Small intestine (tissue), 16 donors: ENCODE results near the gene GCDH. TPM values are rescaled to one million over a fixed set of nuclear protein-coding genes. Genes with fewer than 3 reads are reported as not detected.
A peak's percentile ranks its signal among the peaks of the same experiment; 100 is the strongest.
"Not testable (repeated sequence)": the region's sequence is repeated elsewhere in the genome, so short reads cannot be mapped to it uniquely, and the experiment has no call there.

Experiments used
- DNase-seq, 2 donors: peaks; one replicate each; pipeline versions ENCODE4 v3.0.0 to v3.0.0-alpha.2; 2013
- FAIRE-seq: peaks from 2 replicates; lab custom pipeline; 2012; peaks lifted over from hg19 to GRCh38; lab: Jason Lieb, UNC
- H3K27ac ChIP-seq, 3 donors: one replicate each; pipeline ENCODE4 v1.5.1; 2013; ENCODE audit warnings: low read length in 2 of 3, mild to moderate bottlenecking in 2 of 3, control low read depth in 1 of 3, inconsistent platforms in 1 of 3, low read depth in 1 of 3, moderate library complexity in 1 of 3
- H3K27me3 ChIP-seq, 3 donors: one replicate each; pipeline ENCODE4 v1.6.1; 2013; ENCODE audit warnings: low read length in 3 of 3, inconsistent platforms in 1 of 3; ENCODE audit not compliant: control insufficient read depth in 3 of 3, insufficient read depth in 3 of 3
- H3K36me3 ChIP-seq, 3 donors: one replicate each; pipeline ENCODE4 v1.6.1; 2013; ENCODE audit warnings: low read length in 3 of 3, inconsistent platforms in 1 of 3, low read depth in 1 of 3, mild to moderate bottlenecking in 1 of 3, moderate library complexity in 1 of 3; ENCODE audit not compliant: control insufficient read depth in 3 of 3, insufficient read depth in 2 of 3
- H3K4me1 ChIP-seq, 3 donors: one replicate each; pipeline ENCODE4 v1.6.1; 2013; ENCODE audit warnings: low read length in 2 of 3, inconsistent platforms in 1 of 3, low read depth in 1 of 3, mild to moderate bottlenecking in 1 of 3, moderate library complexity in 1 of 3; ENCODE audit not compliant: control insufficient read depth in 3 of 3, insufficient read depth in 2 of 3
- H3K4me3 ChIP-seq, 3 donors: one replicate each; pipeline ENCODE4 v1.5.1; 2013; ENCODE audit warnings: low read length in 3 of 3, control low read depth in 1 of 3, inconsistent platforms in 1 of 3, low read depth in 1 of 3, mild to moderate bottlenecking in 1 of 3, moderate library complexity in 1 of 3
- H3K9me3 ChIP-seq, 2 donors: one replicate each; pipeline ENCODE4 v1.6.1; 2013; ENCODE audit warnings: low read depth in 1 of 2, low read length in 1 of 2; ENCODE audit not compliant: control insufficient read depth in 2 of 2, insufficient read depth in 1 of 2
- WGBS, 3 donors: extraction: QIAGEN DNeasy Blood & Tissue Kit; methylation state at CpG; one replicate each; pipeline ENCODE4 v1.1.7; 2013; 5-methylcytosine and 5-hydroxymethylcytosine counted together
- long read RNA-seq, 10 donors: transcript quantifications; one replicate each; lab custom pipeline, GENCODE V29; 2026
- polyA plus RNA-seq, 4 donors: library from polyadenylated mRNA; stranded (reverse) in 3 of 4; unstranded in 1 of 4; fragments of 200-250 nt in 3 of 4; fragments of 120-200 nt in 1 of 4; gene quantifications; one replicate each; pipeline versions ENCODE4 v1.2.1 to v1.2.3, GENCODE V29; 2013
- donor health status: healthy with polysubstance abuse.
- donor health status: control.
- donor health status: control.
- donor health status: Bipolar disorder and iron deficiency.
- donor health status: healthy.

Gene GCDH
- polyA plus RNA-seq, result 10 to 100 TPM; 24.8 to 38.9 (median 28.3) TPM
- long read RNA-seq, donor 1, result 0 reads
- long read RNA-seq, donor 2, result 0 reads
- long read RNA-seq, donor 3, partial matches to known transcripts, result 9 of 14 reads
- long read RNA-seq, donor 3, other reads (novel, unspliced or antisense), result 0 of 14 reads
- long read RNA-seq, donor 4, result 0 reads
- long read RNA-seq, donor 5, partial matches to known transcripts, result 0 of 1 reads
- long read RNA-seq, donor 5, other reads (novel, unspliced or antisense), result 0 of 1 reads
- long read RNA-seq, donor 6, transcript GCDH-201 (12 exons, 1,956 nt), result major isoform, 5 of 15 reads
- long read RNA-seq, donor 6, partial matches to known transcripts, result 7 of 15 reads
- long read RNA-seq, donor 6, other reads (novel, unspliced or antisense), result 0 of 15 reads
- long read RNA-seq, donor 7, transcript GCDH-201 (12 exons, 1,956 nt), result major isoform, 5 of 16 reads
- long read RNA-seq, donor 7, partial matches to known transcripts, result 11 of 16 reads
- long read RNA-seq, donor 7, other reads (novel, unspliced or antisense), result 0 of 16 reads
- long read RNA-seq, donor 8, partial matches to known transcripts, result 0 of 2 reads
- long read RNA-seq, donor 8, other reads (novel, unspliced or antisense), result 0 of 2 reads
- long read RNA-seq, donor 9, partial matches to known transcripts, result 0 of 2 reads
- long read RNA-seq, donor 9, other reads (novel, unspliced or antisense), result 0 of 2 reads
- long read RNA-seq, donor 10, partial matches to known transcripts, result 0 of 1 reads
- long read RNA-seq, donor 10, other reads (novel, unspliced or antisense), result 0 of 1 reads

DNA sequence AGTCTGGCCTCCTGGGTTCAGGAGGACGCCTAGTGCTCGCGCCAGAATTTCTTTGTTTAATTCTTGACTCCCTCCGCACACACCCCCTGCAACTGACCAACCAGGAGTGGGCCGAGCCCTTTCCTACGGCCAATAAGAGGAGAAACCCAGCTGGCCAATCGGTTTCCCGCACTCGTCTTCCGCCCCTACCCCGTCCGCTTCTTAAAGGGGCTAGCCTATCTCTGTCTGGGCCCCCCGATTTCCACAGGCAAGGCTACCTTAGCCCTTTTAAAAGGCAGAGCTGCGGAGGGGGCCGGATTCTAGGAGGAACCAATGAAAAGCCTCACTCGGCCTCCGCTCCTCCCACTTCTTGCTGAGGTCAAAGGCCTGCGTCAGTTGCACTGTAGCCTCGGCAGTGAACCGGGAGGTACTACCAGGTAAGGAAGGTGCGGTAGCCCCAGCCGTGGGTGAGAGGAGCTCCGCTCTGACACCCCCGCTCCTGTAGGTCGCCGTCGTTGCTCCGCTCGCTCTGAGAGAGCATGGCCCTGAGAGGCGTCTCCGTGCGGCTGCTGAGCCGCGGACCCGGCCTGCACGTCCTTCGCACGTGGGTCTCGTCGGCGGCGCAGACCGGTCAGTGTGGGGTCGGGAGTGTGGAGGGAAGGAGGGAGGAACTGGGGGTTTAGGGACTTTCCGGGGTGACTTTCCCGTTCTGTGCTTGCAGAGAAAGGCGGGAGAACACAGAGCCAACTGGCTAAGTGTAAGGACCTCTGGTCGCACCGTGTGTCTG lies at the start of gene GCDH:
Gene GCDH, plus strand, starts transcription at position 374 of the 766 bp plus-strand sequence. Its CDS starts 145 bp downstream, at position 519.
- Histone ChIP-seq H3K36me3 (peaks cover 0 to 22% (median 0%) of the 10 kb centered on the region in 3 donors), H3K27me3 (peaks cover 0 to 18% (median 0%) of the 10 kb centered on the region in 3 donors), H3K4me1 (peaks cover 0 to 6% (median 3%) of the 10 kb centered on the region in 3 donors), H3K4me3 (peak within 1 kb of the TSS; percentile 72 to 89 (median 77)), H3K27ac (peak within 1 kb of the TSS in 2 of 3 donors; percentile 56 to 86), H3K9me3 (no peaks in the 10 kb centered on the region)
- 0 to 1% (median 0%) methylated on average over 49 of the region's 49 CpGs for WGBS, 3 donors
- peak; percentile 75 for FAIRE-seq
- DNase-seq, result peak; percentile 98 to 100

DNA sequence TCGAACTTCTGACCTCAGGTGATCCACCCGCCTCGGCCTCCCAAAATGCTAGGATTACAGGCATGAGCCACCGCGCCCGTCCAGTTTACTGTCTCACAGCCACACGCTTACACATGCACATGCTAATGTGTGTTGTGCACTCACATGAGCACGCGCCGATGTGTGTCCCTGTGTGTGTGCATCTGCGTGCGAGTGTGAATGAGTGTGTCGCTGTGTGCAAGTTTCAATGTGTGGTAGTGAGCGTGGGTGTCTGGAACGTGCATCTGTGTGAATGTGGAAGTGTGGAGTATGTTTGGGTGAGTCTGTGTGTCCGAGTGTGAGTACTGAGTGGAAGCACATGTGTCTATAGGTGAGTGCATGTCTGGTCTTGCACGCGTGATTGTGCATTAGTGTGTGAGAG lies 48.4 kb upstream of the GCDH start:
- WGBS, 3 donors, result 91 to 92% (median 91%) methylated on average over 18 of the region's 18 CpGs

DNA sequence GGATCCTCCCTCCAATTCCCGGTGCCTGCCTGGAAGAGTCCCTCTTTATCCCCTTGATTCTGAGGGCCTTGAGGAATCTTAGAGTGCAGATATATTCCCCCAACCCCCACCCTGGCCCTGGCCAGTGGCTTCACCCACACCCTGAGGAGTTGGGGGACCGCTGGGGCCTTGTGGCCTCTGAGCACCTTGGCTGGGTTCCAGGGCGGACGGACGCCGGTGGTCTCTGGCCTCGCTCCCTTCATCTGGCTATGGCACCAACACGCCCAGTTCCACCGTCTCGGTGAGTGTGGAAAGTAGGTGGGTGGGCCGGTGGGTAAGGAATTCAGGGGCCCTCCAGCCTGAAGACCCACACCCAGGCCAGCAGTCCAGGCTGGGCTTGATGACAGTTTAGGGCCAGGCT lies 47.6 kb upstream of the GCDH start:
- Histone ChIP-seq H3K9me3 (no peaks in the 10 kb centered on the region), H3K4me1 (peaks cover 0 to 11% (median 0%) of the 10 kb centered on the region in 3 donors), H3K27ac (no peak overlapping the region), H3K36me3 (no peaks in the 10 kb centered on the region), H3K4me3 (no peak overlapping the region), H3K27me3 (peaks cover 0 to 69% (median 27%) of the 10 kb centered on the region in 3 donors)
- 75 to 85% (median 78%) methylated on average over 11 of the region's 11 CpGs for WGBS, 3 donors
- DNase-seq (no peak), FAIRE-seq (no peak)

More for the DNA sequence above, 48.4 kb upstream of the GCDH start:
- Histone ChIP-seq H3K27me3 (peaks cover 3 to 72% (median 32%) of the 10 kb centered on the region in 3 donors), H3K36me3 (no peaks in the 10 kb centered on the region), H3K4me3 (no peak overlapping the region), H3K27ac (no peak overlapping the region), H3K4me1 (peaks cover 0 to 12% (median 0%) of the 10 kb centered on the region in 3 donors), H3K9me3 (no peaks in the 10 kb centered on the region)
- FAIRE-seq, result no peak
- no peak for DNase-seq

DNA sequence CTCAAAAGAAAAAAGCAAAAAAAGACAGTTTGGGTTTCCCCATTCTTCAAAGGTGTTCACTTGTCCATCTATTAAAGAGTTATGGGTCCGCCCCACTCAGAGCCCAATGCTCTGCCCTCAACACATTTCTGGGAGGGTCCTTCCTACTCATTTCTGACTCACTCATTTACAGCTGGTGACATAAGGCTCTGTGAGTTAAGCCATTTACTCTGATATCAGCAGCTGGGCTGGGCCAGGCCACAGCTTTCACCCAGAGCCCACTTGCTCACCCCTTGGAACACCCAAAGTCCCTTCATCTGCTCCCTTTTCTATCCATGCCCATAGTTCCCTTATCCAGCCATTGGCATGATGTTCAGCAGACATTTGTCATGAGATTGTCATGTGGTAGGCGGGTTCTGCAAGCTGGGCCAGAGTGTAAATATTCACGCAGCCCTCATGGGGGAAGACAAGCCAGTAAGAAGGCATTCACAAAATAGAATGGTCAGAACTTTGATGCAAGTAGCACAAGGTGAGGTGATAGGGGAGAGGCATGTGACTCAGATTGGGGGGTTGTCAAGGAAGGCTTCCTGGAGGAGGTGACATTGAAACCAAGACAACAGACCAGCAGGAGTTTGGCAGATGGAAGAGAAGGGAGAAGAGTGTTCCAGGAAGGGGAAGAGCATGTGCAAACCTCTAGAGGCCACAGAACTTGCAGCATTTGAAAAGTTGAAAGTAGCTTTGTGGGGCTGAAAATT lies 46.8 kb upstream of the GCDH start:
- H3K27ac ChIP-seq, result no peak overlapping the region
- peaks cover 0 to 61% (median 24%) of the 10 kb centered on the region in 3 donors for H3K27me3 ChIP-seq
- DNase-seq (no peak), FAIRE-seq (no peak)
- H3K4me3 ChIP-seq, result no peak overlapping the region
- 66 to 81% (median 67%) methylated on average over 3 of the region's 3 CpGs for WGBS, 3 donors
- peaks cover 0 to 11% (median 0%) of the 10 kb centered on the region in 3 donors for H3K4me1 ChIP-seq
- H3K9me3 ChIP-seq, result no peaks in the 10 kb centered on the region
- no peaks in the 10 kb centered on the region for H3K36me3 ChIP-seq

DNA sequence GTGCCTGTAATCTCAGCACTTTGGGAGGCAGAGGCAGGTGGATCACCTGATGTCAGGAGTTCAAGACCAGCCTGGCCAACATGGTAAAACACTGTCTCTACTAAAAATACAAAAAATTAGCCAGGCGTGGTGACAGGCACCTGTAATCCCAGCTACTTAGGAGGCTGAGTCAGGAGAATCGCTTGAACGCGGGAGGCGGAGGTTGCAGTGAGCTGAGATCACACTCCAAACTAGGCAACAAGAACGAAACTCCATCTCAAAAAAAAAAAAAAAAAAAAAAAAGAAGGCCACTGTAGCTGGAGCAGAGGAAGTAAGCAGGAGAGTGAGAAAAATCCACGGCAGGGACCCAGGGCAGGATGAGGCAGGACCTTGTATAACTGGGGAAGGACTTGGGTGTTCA lies 44.3 kb upstream of the GCDH start:
- FAIRE-seq, H3K4me3 ChIP-seq, DNase-seq, H3K9me3 ChIP-seq, H3K36me3 ChIP-seq, H3K4me1 ChIP-seq, H3K27ac ChIP-seq: not testable (repeated sequence)
- 71 to 82% (median 78%) methylated on average over 7 of the region's 7 CpGs for WGBS, 3 donors
- peaks cover 0 to 37% (median 9%) of the 10 kb centered on the region in 3 donors for H3K27me3 ChIP-seq

DNA sequence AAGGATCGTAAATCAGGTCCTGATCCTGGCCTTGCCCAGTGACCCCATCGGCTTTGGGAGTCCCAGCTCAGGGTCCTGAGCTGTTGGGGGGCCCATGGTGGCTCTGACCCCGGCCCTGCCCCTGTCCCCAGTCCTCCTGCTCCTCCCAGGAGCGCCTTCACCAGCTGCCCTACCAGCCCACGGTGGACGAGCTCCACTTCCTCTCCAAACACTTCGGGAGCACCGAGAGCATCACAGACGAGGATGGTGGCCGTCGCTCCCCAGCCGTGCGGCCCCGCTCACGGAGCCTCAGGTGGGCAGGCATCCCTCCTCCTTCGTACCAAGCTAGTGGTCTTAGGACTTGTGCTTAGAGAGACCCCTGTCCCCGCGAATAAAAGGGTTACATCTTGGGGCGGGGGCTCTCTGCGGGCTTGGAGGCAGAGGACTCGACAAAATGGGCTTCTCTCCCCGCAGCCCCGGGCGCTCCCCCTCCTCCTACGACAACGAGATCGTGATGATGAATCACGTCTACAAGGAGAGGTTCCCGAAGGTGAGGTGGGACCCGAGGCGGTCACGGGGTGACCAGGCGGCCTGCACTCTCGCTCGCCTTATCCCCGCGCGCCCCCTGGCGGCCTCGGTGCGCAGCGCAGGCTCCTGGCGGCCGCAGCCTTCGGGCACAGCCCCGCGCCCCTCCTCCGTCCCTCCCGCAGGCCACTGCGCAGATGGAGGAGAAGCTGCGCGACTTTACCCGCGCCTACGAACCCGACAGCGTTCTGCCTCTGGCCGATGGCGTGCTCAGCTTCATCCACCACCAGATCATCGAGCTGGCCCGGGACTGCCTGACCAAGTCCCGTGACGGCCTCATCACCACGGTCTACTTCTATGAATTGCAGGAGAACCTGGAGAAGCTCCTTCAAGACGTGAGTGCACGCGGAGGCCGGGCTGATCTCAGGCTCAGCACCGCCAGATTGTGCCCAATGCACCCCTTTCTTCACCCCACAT lies 43.5 kb upstream of the GCDH start:
- no peak overlapping the region for H3K27ac ChIP-seq
- no peaks in the 10 kb centered on the region for H3K36me3 ChIP-seq
- WGBS, 3 donors, result 9 to 12% (median 11%) methylated on average over 53 to 69 of the region's 69 CpGs
- FAIRE-seq (no peak), DNase-seq (peak; percentile 72 to 91)
- H3K4me1 ChIP-seq, result peaks cover 0 to 7% (median 0%) of the 10 kb centered on the region in 3 donors
- no peaks in the 10 kb centered on the region for H3K9me3 ChIP-seq
- H3K4me3 ChIP-seq, result no peak overlapping the region
- peaks cover 0 to 31% (median 4%) of the 10 kb centered on the region in 3 donors for H3K27me3 ChIP-seq

DNA sequence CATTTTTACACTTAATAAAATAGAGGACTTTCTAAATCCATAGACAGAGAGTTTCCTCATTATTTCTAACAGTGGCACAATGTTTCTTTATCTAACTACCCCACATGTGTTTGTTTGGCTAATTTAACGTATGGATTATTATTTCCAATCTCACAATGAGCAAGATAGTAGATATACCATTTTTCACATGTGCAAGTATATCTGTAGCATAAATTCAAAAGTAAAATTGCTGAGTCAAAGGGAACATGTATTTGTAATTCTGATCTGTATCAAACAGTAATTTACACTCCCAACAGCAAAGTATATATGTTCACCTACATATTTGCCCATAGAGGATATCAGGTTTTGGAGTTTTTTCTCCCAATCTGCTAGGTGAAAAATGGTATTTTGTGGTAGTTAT lies 34.3 kb upstream of the GCDH start:
- FAIRE-seq (no peak), DNase-seq (no peak)
- Histone ChIP-seq H3K36me3 (no peaks in the 10 kb centered on the region), H3K4me1 (no peaks in the 10 kb centered on the region), H3K27ac (no peak overlapping the region), H3K4me3 (no peak overlapping the region), H3K27me3 (no peaks in the 10 kb centered on the region), H3K9me3 (no peaks in the 10 kb centered on the region)
- 42 to 65% (median 47%) methylated on average over 1 of the region's 1 CpG for WGBS, 3 donors
